Activated CD8-positive, alpha-beta memory T cell treated with anti-CD3 and anti-CD28 coated beads, Interleukin-2, amount 10 ng/mL, durations not matched to agents 7 days and 5 days (primary cell): ENCODE measurements around the gene HNRNPA3. TPM values are rescaled to one million over a fixed set of nuclear protein-coding genes. Genes with fewer than 3 reads are reported as not detected.
"Not testable (repeated sequence)": the region's sequence is repeated elsewhere in the genome, so short reads cannot be mapped to it uniquely, and the experiment has no call there.

Experiments
- ATAC-seq: fragments of 150-1000 bp; cut with Tn5 transposase; one replicate; pipeline ENCODE4 v1.10.0; 2021; ENCODE audit warnings: moderate library complexity
- CTCF ChIA-PET: fragments of 350-600 bp; sonication (Branson Sonifier 250); formaldehyde crosslinking; loops from one replicate; lab custom pipeline; 2021; ENCODE audit warnings: antibody characterized with exemption; lab: Charles Lee
- DNase-seq: peaks from one replicate; pipeline ENCODE4 v3.0.0-alpha.2; 2020
- H3K27ac Mint-ChIP-seq: one replicate; pipeline ENCODE4 v1.8.0; 2021; ENCODE audit warnings: mild to moderate bottlenecking, mixed read lengths
- H3K27me3 Mint-ChIP-seq: one replicate; pipeline ENCODE4 v1.8.0; 2021; ENCODE audit warnings: mixed read lengths
- H3K36me3 Mint-ChIP-seq: one replicate; pipeline ENCODE4 v1.8.0; 2021; ENCODE audit warnings: mild to moderate bottlenecking, mixed read lengths
- H3K4me1 Mint-ChIP-seq: one replicate; pipeline ENCODE4 v1.8.0; 2021; ENCODE audit warnings: mixed read lengths
- H3K4me3 Mint-ChIP-seq: one replicate; pipeline ENCODE4 v1.8.0; 2021; ENCODE audit warnings: mild to moderate bottlenecking, moderate library complexity, mixed read lengths
- H3K9me3 Mint-ChIP-seq: one replicate; pipeline ENCODE4 v1.8.0; 2022; ENCODE audit warnings: low read depth, mixed read lengths
- total RNA-seq, 2 experiments: library from RNA; stranded (reverse); gene quantifications; one replicate each; pipeline ENCODE4 v1.2.3, GENCODE V29; 2021

Gene HNRNPA3
- total RNA-seq, 2 experiments from 2014 or later, result 298 to 320 TPM

- CTCF ChIA-PET, result interaction anchor here (1.6 kb wide), 1 partner anchor 18 kb away, joined by 5 read pairs; no protein-coding TSS in a partner anchor
- peaks cover 3% of the 10 kb centered on the region for H3K4me1 Mint-ChIP-seq
- DNase-seq, result no peak
- H3K27me3 Mint-ChIP-seq, result peaks cover 6% of the 10 kb centered on the region
- H3K36me3 Mint-ChIP-seq, result no peaks in the 10 kb centered on the region
- no peak for ATAC-seq
- no peak overlapping the region for H3K4me3 Mint-ChIP-seq
- no peak overlapping the region for H3K27ac Mint-ChIP-seq
- H3K9me3 Mint-ChIP-seq, result no peaks in the 10 kb centered on the region
These were observed 33.4 kb upstream of the HNRNPA3 start for GRCh38 chr2:177179227-177179626.

- CTCF ChIA-PET, result not testable (repeated sequence)
These were observed 32.9 kb upstream of the HNRNPA3 start for GRCh38 chr2:177179671-177180070.

DNA sequence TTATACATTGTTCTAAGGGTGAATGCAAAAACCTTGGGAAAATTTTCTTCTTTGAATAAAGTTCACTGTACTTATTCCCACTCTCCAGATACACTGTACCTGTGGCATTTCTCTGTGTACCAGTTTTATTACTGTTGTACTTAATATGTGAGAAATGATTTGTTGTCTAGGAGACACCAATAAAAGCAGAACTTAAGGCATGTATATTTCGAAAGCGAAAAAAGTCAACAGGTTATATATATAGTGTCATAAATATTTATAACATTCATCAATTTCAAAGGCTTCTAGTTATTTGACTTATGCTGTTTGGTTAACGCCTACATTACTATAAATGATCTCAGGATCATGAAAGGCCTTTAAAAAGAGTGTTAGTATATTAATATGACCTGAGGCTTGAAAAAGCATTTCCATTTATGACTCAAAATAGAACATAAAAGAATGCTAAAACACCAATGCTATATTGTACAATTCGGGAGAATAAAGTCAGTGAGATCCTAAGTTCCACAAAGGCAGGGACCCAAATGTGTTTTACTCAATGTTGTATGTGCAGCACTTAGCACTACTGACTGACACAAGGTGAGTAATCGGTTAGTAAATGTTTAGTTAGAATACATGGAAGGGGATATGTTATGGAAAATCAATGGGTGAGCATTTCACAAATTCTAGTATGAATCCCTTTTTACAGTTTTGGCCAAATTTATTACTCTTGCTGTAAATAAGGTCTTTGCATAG is 32.2 kb upstream of the HNRNPA3 start:
- DNase-seq (no peak), ATAC-seq (no peak)
- CTCF ChIA-PET, result interaction anchor here (0.9 kb wide), 1 partner anchor 14 kb away, joined by 3 read pairs; no protein-coding TSS in a partner anchor
- H3K27ac Mint-ChIP-seq, result no peak overlapping the region
- H3K9me3 Mint-ChIP-seq, result no peaks in the 10 kb centered on the region
- no peaks in the 10 kb centered on the region for H3K36me3 Mint-ChIP-seq
- peaks cover 3% of the 10 kb centered on the region for H3K27me3 Mint-ChIP-seq
- no peak overlapping the region for H3K4me3 Mint-ChIP-seq
- peaks cover 3% of the 10 kb centered on the region for H3K4me1 Mint-ChIP-seq

More at GRCh38 chr2:177179671-177180070, 32.9 kb upstream of the HNRNPA3 start:
- DNase-seq, H3K4me3 Mint-ChIP-seq, ATAC-seq, H3K9me3 Mint-ChIP-seq, H3K36me3 Mint-ChIP-seq, H3K27ac Mint-ChIP-seq, H3K4me1 Mint-ChIP-seq, H3K27me3 Mint-ChIP-seq: not testable (repeated sequence)

DNA sequence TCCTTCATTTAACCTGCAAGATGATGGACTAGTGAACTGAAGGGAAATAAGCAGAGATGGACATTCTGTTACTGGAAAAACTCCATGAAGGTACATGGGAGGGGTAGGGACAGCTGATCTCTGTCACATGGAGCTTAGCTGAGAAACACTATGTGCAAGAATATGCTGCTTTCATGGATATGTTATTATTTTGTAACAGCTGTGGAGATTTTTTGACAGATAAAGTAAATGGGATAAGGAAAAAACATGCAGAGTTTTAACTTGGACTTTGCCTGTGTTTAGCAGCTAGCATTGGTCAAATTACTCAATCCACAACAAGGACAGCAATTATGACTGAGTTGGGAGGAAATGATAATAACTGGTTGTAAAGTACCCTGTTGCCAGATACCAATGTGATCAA is 28.7 kb upstream of the HNRNPA3 start:
- CTCF ChIA-PET, result interaction anchor here (2.8 kb wide), 1 partner anchor 19 kb away, joined by 6 read pairs; no protein-coding TSS in a partner anchor
- H3K4me3 Mint-ChIP-seq, result no peak overlapping the region
- no peaks in the 10 kb centered on the region for H3K36me3 Mint-ChIP-seq
- H3K27me3 Mint-ChIP-seq, result peaks cover 3% of the 10 kb centered on the region
- no peaks in the 10 kb centered on the region for H3K9me3 Mint-ChIP-seq
- ATAC-seq (no peak), DNase-seq (no peak)
- no peak overlapping the region for H3K27ac Mint-ChIP-seq
- H3K4me1 Mint-ChIP-seq, result peaks cover 2% of the 10 kb centered on the region

DNA sequence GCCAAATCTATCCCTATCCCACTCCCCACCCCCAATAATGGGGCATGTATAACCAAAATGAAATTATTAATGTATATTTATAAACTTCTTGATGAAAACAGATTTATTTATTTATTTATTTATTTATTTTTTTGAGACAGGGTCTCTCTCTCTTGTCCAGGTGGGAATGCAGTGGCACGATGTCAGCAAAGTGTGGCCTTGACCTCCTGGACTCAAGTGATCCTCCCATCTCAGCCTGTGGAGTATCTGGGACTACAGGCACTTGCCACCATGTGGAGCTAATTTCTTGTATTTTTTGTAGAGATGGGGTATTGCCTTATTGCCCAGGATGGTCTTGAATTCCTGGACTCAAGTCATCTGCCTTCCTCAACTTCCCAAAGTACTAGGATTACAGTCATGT is 28.0 kb upstream of the HNRNPA3 start:
- Mint-ChIP-seq H3K4me1 (peaks cover 2% of the 10 kb centered on the region), H3K36me3 (no peaks in the 10 kb centered on the region), H3K9me3 (no peaks in the 10 kb centered on the region), H3K27me3 (peaks cover 3% of the 10 kb centered on the region), H3K27ac (no peak overlapping the region), H3K4me3 (no peak overlapping the region)
- no peak for ATAC-seq
- CTCF ChIA-PET, result interaction anchor here (0.7 to 2.8 kb wide), 4 partner anchors 13 to 20 kb away, joined by 3 to 7 read pairs (median 6); no protein-coding TSS in a partner anchor
- DNase-seq, result no peak

DNA sequence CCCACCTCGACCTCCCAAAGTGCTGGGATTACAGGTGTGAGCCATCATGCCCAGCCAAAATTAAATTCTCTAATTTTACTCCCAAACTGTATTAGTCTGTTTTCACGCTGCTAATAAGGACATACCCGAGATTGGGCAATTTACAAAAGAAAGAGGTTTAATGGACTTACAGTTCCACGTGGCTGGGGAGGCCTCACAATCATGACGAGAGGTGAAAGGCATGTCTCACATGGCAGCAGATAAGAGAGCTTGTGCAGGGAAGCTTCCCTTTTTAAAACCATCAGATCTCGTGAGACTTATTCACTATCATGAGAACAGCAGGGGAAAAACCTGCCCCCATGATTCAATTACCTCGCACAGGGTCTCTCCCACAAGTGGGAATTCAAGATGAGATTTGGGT is 26.6 kb upstream of the HNRNPA3 start:
- H3K9me3 Mint-ChIP-seq, H3K27me3 Mint-ChIP-seq, H3K36me3 Mint-ChIP-seq, ATAC-seq, H3K4me1 Mint-ChIP-seq, DNase-seq, H3K27ac Mint-ChIP-seq, H3K4me3 Mint-ChIP-seq: not testable (repeated sequence)
- CTCF ChIA-PET, result interaction anchor here (2.8 kb wide), 1 partner anchor 21 kb away, joined by 6 read pairs; no protein-coding TSS in a partner anchor

DNA sequence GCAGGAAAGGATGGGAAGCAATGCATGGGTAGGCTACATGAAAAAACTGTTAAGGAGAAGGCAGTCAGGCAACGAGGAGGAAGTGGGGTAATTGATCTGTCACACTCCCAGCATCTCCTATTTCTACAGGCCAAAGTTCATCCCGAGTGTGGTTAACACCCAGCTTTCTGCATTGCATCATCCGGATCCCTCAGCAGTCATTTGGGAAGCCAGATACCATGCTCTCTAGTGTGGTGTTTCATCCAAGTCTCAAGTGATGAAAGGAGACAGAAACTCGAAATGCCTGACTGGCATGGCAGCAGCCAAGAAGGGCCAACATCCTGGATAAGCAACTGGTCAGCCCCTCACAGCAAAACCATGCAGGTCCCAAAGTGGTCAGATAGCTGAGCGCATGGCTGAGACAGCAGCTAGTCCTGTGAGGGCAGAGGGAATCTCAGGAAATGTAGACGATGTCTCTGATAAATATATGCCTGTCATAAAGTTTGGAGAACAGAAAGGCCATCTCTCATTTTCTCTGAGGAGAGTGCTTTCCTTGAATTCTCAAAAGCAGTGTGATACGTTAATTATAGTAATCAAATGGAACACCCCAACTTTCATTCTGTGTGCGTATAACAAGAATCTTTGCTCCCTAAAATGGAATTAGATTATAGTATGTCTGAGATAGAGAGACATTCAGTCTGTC is 24.8 kb upstream of the HNRNPA3 start:
- Mint-ChIP-seq H3K27ac (no peak overlapping the region), H3K4me1 (peaks cover 5% of the 10 kb centered on the region), H3K27me3 (no peaks in the 10 kb centered on the region), H3K4me3 (no peak overlapping the region), H3K9me3 (no peaks in the 10 kb centered on the region), H3K36me3 (peaks cover 2% of the 10 kb centered on the region)
- DNase-seq (no peak), ATAC-seq (no peak)
- CTCF ChIA-PET, result no interaction called here

- DNase-seq, result no peak
- Mint-ChIP-seq H3K4me3 (no peak overlapping the region), H3K27ac (no peak overlapping the region), H3K4me1 (peaks cover 7% of the 10 kb centered on the region), H3K27me3 (no peaks in the 10 kb centered on the region), H3K9me3 (no peaks in the 10 kb centered on the region), H3K36me3 (peaks cover 2% of the 10 kb centered on the region)
- no peak for ATAC-seq
- CTCF ChIA-PET, result no interaction called here
These were observed 23.8 kb upstream of the HNRNPA3 start for GRCh38 chr2:177188482-177189469.

DNA sequence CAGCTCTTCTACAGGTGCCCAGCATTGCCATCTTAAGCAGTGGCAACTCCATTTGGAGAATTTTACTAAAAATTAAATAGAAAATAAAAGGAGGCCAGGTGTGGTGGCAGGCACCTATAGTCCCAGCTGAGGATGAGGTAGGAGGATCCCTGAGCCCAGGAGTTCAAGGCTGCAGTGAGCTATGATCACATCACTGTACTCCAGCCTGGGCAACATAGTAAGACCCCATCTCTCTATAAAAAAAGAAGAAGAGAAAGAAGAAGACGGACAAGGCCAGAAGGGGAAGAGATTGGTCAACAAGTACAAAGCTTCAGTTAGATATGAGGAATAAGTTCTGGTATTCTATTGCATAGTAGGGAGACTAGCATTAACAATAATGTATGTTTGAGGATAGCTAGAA is 21.7 kb upstream of the HNRNPA3 start:
- peaks cover 11% of the 10 kb centered on the region for H3K4me1 Mint-ChIP-seq
- H3K4me3 Mint-ChIP-seq, result no peak overlapping the region
- DNase-seq, result no peak
- H3K9me3 Mint-ChIP-seq, result no peaks in the 10 kb centered on the region
- H3K36me3 Mint-ChIP-seq, result peaks cover 2% of the 10 kb centered on the region
- no peak for ATAC-seq
- CTCF ChIA-PET, result interaction anchor here (0.7 to 1.3 kb wide), 5 partner anchors 9 to 83 kb away, joined by 3 to 5 read pairs (median 3); partner anchors contain the start of gene HNRNPA3
- no peaks in the 10 kb centered on the region for H3K27me3 Mint-ChIP-seq
- no peak overlapping the region for H3K27ac Mint-ChIP-seq

GRCh38 chr2:177192788-177193187 is 19.8 kb upstream of the HNRNPA3 start:
- CTCF ChIA-PET, result no interaction called here
- Mint-ChIP-seq H3K9me3 (no peaks in the 10 kb centered on the region), H3K27ac (no peak overlapping the region), H3K27me3 (no peaks in the 10 kb centered on the region), H3K36me3 (peaks cover 2% of the 10 kb centered on the region), H3K4me1 (peaks cover 11% of the 10 kb centered on the region), H3K4me3 (no peak overlapping the region)
- DNase-seq (no peak), ATAC-seq (no peak)

- H3K4me1 Mint-ChIP-seq, result peaks cover 11% of the 10 kb centered on the region
- CTCF ChIA-PET, result interaction anchor here (1.0 to 1.5 kb wide), 4 partner anchors 9 to 19 kb away, joined by 3 to 4 read pairs (median 4); partner anchors contain the start of gene HNRNPA3
- no peaks in the 10 kb centered on the region for H3K9me3 Mint-ChIP-seq
- ATAC-seq (peak; percentile 75), DNase-seq (no peak)
- H3K27me3 Mint-ChIP-seq, result no peaks in the 10 kb centered on the region
- peaks cover 2% of the 10 kb centered on the region for H3K36me3 Mint-ChIP-seq
- peak overlapping the region; percentile 72 for H3K27ac Mint-ChIP-seq
- peak overlapping the region; percentile 29 for H3K4me3 Mint-ChIP-seq
These were observed 19.4 kb upstream of the HNRNPA3 start for GRCh38 chr2:177193240-177193639.

GRCh38 chr2:177195194-177195593 is 17.4 kb upstream of the HNRNPA3 start:
- H3K4me1 Mint-ChIP-seq, result peaks cover 11% of the 10 kb centered on the region
- H3K4me3 Mint-ChIP-seq, result no peak overlapping the region
- peaks cover 2% of the 10 kb centered on the region for H3K36me3 Mint-ChIP-seq
- no peak overlapping the region for H3K27ac Mint-ChIP-seq
- H3K9me3 Mint-ChIP-seq, result no peaks in the 10 kb centered on the region
- no peak for DNase-seq
- CTCF ChIA-PET, result interaction anchor here (0.7 to 2.2 kb wide), 7 partner anchors 15 to 197 kb away, joined by 3 to 8 read pairs (median 4); partner anchors contain the start of gene AGPS
- ATAC-seq, result no peak
- H3K27me3 Mint-ChIP-seq, result no peaks in the 10 kb centered on the region
